Gastroesophageal sphincter (tissue), 4 donors: ENCODE results near the gene WDR90. TPM values are rescaled to one million over a fixed set of nuclear protein-coding genes. Genes with fewer than 3 reads are reported as not detected.

Source experiments
- ATAC-seq: fragments of 150-250 bp; one replicate; pipeline ENCODE4 v1.9.1; 2016; ENCODE audit warnings: mild to moderate bottlenecking, moderate library complexity
- H3K27ac ChIP-seq, 4 donors: fragments of 200-600 bp; sonication (generic) in 3 of 4; 1 replicate in 3 of 4; 2 replicates in 1 of 4; pipeline ENCODE4 v1.5.1; 2016 to 2019
- H3K27me3 ChIP-seq: fragments of 200-600 bp; sonication (generic); one replicate; pipeline ENCODE4 v1.5.1; 2019
- H3K36me3 ChIP-seq, 2 donors: fragments of 200-600 bp; sonication (generic); one replicate each; pipeline ENCODE4 v1.5.1; 2019; ENCODE audit warnings: control low read depth in 1 of 2
- H3K4me1 ChIP-seq, 3 donors: fragments of 200-600 bp; sonication (generic); 1 replicate in 2 of 3; 2 replicates in 1 of 3; pipeline ENCODE4 v1.5.1; 2016 to 2019; ENCODE audit warnings: control low read depth in 2 of 3
- H3K4me3 ChIP-seq, 2 donors: fragments of 200-600 bp; sonication (generic); one replicate each; pipeline ENCODE4 v1.5.1; 2019; ENCODE audit warnings: mild to moderate bottlenecking in 1 of 2, moderate library complexity in 1 of 2
- H3K9me3 ChIP-seq, 3 donors: fragments of 200-600 bp; sonication (generic); one replicate each; pipeline ENCODE4 v1.5.1; 2017 to 2019; ENCODE audit warnings: control low read depth in 2 of 3
- CTCF ChIP-seq, 4 experiments: fragments of 200-600 bp in 2 of 4; fragments of 450-650 bp in 2 of 4; sonication (generic) in 1 of 4; IDR thresholded peaks; one replicate each; pipeline ENCODE4 v1.5.1; 2017 to 2019; ENCODE audit warnings: antibody characterized with exemption in 4 of 4, mild to moderate bottlenecking in 2 of 4, moderate library complexity in 2 of 4
- EP300 ChIP-seq: sonication (generic); formaldehyde crosslinking; IDR thresholded peaks from one replicate; pipeline ENCODE4 v1.6.1; 2017; ENCODE audit warnings: antibody characterized with exemption, mild to moderate bottlenecking
- POLR2A ChIP-seq, 2 donors: fragments of 450-650 bp; IDR thresholded peaks; one replicate each; pipeline ENCODE4 v1.6.1; 2017; ENCODE audit warnings: antibody characterized with exemption in 2 of 2, mild to moderate bottlenecking in 2 of 2, moderate library complexity in 1 of 2
- POLR2AphosphoS5 ChIP-seq: sonication (generic); formaldehyde crosslinking; IDR thresholded peaks from one replicate; pipeline ENCODE4 v1.6.1; 2017; ENCODE audit warnings: antibody characterized with exemption
- WGBS, 2 donors: methylation state at CpG; one replicate each; pipeline ENCODE4 v1.1.5; 2018; ENCODE audit warnings: low coverage in 1 of 2; 5-methylcytosine and 5-hydroxymethylcytosine counted together
- total RNA-seq, 4 donors: library from RNA; depleted of rRNA; stranded (reverse); fragments of >200 nt; gene quantifications; one replicate each; pipeline ENCODE4 v1.1.0, GENCODE V29; 2016

Gene WDR90
- total RNA-seq, 4 donors from 2014 or later = 8.5 to 21.2 (median 16.8) TPM

DNA sequence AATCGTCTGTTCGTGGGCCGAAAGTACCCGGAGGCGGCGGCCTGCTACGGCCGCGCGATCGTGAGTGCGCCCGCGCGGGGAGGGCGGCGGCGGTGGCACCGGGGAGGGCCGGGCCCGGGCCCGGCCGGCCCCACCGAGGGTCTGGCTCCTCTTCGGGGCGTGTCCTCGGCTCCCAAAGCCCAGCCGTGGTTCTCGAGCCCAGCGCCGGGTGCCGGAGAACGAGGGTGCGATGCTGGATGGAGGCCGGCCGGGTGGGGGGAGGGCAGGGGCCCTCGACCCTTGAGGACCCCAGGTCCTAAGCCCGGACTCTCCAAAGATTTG, 31.4 kb downstream of the WDR90 start:
- no peak for TF ChIP-seq EP300
- TF ChIP-seq POLR2AphosphoS5 = no peak
- TF ChIP-seq POLR2A (IDR thresholded peaks at IDR 0.05) = no peak
- peak overlapping the region; percentile 37 to 100 (median 95) for H3K27ac ChIP-seq
- H3K36me3 ChIP-seq = peaks cover 0 to 20% of the 10 kb centered on the region in 2 donors
- ATAC-seq = no peak
- no peaks in the 10 kb centered on the region for H3K9me3 ChIP-seq
- peaks cover 8% of the 10 kb centered on the region for H3K27me3 ChIP-seq
- WGBS, 2 donors = no CpG with 5 or more reads among the region's 38 CpGs
- peaks cover 0 to 70% (median 54%) of the 10 kb centered on the region in 3 donors for H3K4me1 ChIP-seq
- H3K4me3 ChIP-seq = peak overlapping the region; percentile 59 to 97

GRCh38 chr16:680967-681745, 32.0 kb downstream of the WDR90 start:
- H3K27ac ChIP-seq = peak overlapping the region; percentile 37 to 100 (median 95)
- ATAC-seq = no peak
- peak overlapping the region; percentile 59 to 97 for H3K4me3 ChIP-seq
- TF ChIP-seq POLR2AphosphoS5 (no peak), EP300 (no peak), POLR2A (IDR thresholded peaks at IDR 0.05) (no peak), CTCF (IDR thresholded peaks at IDR 0.05) (no peak)
- no peaks in the 10 kb centered on the region for H3K9me3 ChIP-seq
- peaks cover 0 to 70% (median 48%) of the 10 kb centered on the region in 3 donors for H3K4me1 ChIP-seq
- WGBS, 2 donors = 80% methylated on average over 1 of the region's 44 CpGs; no CpG with 5 or more reads in 1 of the 2 donors
- H3K27me3 ChIP-seq = peaks cover 8% of the 10 kb centered on the region
- peaks cover 0 to 24% of the 10 kb centered on the region in 2 donors for H3K36me3 ChIP-seq

DNA sequence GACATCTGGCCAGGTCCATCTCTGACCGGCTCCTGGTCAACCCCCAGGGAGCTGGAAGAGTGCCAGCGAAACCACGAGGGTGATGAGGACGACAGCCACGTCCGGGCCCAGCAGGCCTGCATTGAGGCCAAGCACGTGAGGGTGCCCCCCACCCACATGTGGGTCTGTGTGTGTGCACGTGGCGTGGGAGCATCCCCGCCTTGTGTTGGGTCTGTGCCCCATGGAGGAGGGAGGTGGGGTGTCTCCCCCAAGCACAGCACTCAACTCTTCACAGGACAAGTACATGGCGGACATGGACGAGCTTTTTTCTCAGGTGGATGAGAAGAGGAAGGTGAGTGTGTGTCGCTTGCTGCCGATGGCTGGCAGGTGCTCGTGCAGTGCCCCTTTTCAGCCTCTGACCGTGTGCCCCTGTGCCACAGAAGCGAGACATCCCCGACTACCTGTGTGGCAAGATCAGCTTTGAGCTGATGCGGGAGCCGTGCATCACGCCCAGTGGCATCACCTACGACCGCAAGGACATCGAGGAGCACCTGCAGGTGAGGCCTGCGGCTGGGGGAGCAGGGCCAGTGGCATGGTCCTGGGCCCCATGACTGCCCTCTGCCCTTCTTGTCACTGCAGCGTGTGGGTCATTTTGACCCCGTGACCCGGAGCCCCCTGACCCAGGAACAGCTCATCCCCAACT, 32.7 kb downstream of the WDR90 start:
- TF ChIP-seq POLR2AphosphoS5 (no peak), POLR2A (IDR thresholded peaks at IDR 0.05) (no peak), CTCF (IDR thresholded peaks at IDR 0.05) (no peak), EP300 (no peak)
- Histone ChIP-seq H3K4me3 (peak overlapping the region in 1 of 2 donors; percentile 97), H3K36me3 (peaks cover 0 to 31% of the 10 kb centered on the region in 2 donors), H3K27me3 (peaks cover 8% of the 10 kb centered on the region), H3K9me3 (no peaks in the 10 kb centered on the region), H3K27ac (no peak overlapping the region), H3K4me1 (peaks cover 0 to 72% (median 45%) of the 10 kb centered on the region in 3 donors)
- no peak for ATAC-seq
- WGBS, 2 donors = 78 to 100% methylated on average over 1 to 3 of the region's 28 CpGs

GRCh38 chr16:682493-683395, 33.6 kb downstream of the WDR90 start:
- Histone ChIP-seq H3K27ac (peak overlapping the region in 1 of 4 donors; percentile 86), H3K4me1 (peaks cover 0 to 72% (median 45%) of the 10 kb centered on the region in 3 donors), H3K9me3 (no peaks in the 10 kb centered on the region), H3K4me3 (peak overlapping the region in 1 of 2 donors; percentile 81), H3K27me3 (no peaks in the 10 kb centered on the region), H3K36me3 (peaks cover 0 to 40% of the 10 kb centered on the region in 2 donors)
- TF ChIP-seq CTCF (IDR thresholded peaks at IDR 0.05) (no peak), POLR2AphosphoS5 (no peak), POLR2A (IDR thresholded peaks at IDR 0.05) (no peak), EP300 (no peak)
- ATAC-seq = no peak
- WGBS, 2 donors = 76 to 81% methylated on average over 5 to 8 of the region's 36 CpGs
